Inflammatory macrophage treated with lipopolysaccharide for 4 hours (primary cell): ENCODE data around the gene MAP4.

Experiments
- DNase-seq: peaks from one replicate; pipeline ENCODE4 v3.0.0-alpha.2; 2020

MAP4 gene

GRCh38 chr3:47824541-47825473 is 191.4 kb downstream of the MAP4 start:
- DNase-seq: peak; percentile 86

DNA sequence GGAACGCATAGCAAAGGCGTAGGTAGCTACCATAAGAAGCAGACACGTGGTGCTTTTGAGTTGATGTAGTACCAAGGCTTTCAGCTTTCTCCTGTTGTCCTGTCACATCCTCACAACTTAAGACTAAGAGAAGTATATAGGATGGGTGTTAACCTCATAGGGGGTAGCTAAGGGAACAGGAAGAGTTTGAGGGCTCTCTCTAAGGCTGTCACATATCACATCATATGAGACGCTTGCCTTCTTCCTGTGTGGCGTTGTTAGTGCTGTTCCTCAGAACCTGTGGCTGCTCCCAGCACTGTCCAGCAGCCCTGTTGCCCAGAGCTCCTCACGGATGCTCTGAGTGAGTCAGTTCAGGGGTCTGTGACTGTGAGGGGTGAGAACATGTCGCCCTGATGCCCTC is 198.6 kb downstream of the MAP4 start:
- no peak for DNase-seq

DNA sequence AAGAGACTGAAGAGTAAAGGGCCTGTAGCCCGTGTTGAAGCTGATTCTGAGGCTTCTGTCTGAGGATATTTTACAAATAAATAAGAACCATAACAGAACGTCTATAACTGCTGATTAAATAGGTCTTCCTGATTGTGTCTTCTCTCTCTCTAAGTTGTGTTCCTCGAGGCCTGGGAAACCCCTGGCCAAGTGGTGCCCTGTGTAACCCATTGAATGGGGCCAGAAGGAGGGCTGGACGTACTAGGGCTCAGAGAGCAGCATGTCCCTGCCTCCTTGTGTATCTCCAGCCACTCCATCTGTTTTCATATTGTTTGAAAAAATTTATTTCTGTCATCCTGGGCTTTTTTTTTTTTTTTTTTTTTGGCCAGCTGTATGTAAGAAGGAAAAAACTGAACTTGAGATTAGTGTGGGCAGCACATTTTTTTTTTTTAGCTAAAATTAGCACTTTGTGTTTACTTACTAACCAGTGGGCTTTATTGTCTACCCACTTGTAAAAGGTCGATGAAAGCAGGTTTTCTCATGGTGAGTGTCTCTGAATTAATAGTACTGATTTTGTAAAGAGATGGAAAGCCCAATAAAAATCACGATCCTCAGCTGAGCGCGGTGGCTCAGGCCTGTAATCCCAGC is 202.6 kb downstream of the MAP4 start:
- DNase-seq: no peak

DNA sequence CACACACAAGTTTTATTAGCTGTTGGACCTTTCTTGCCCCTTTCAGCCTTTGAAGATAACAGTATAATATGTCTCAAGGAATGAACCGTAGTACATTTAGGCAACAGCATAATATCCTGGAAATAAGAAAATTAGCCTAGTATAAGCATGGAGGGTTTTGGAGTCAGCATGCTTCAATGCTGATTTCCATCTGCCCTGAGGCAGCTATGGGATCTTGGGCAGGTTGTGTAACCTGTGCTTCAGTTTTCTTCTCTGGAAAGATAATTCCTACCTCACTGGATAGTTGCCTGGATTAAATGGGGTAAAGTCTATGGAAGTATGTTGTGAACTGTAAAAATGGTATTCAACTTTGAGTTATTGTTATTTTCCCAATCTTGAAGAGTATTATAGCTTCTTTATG is 211.6 kb downstream of the MAP4 start:
- DNase-seq: no peak

DNA sequence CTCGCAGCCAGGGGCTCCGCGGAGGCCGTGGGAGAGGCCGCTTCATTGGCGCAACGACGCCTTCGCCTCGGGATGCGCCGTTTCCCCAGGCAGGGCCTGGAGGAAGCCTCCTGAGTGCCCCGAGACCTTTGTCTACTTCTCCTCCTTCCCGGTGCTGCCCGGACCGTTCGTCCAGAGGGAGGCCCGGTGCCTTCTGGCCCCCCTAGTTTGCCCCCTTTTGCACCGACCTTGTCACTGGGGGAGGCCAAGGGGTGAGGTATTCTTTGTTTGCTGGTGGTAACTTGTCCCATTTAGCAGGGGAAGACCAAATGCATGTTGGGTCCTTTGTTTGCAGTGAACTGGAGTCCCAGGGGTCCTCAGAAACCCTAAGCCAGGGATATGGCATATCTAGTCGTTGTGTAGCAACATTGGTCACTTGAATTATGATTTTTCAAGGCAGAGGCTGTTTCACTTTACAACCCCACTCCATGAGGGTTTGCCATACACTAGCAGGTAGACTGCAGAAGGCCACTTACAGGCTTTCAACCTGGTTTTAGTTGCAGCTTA is 212.7 kb downstream of the MAP4 start:
- DNase-seq: no peak

- peak; percentile 87 for DNase-seq
These were observed 213.3 kb downstream of the MAP4 start, which contains the start of gene DHX30 for GRCh38 chr3:47802734-47803479. Gene DHX30 (plus strand): TSS chr3:47803138. CDS start chr3:47810684, 7,546 bp downstream.
